Neural progenitor cell (in vitro differentiated cells): ENCODE results near the gene PAX9. TPM values are rescaled to one million over a fixed set of nuclear protein-coding genes. Genes with fewer than 3 reads are reported as not detected.

Source experiments
- DNase-seq: peaks from one replicate; pipeline ENCODE4 v3.0.0-alpha.2; 2016; ENCODE audit warnings: low spot score
- H2AFZ ChIP-seq: fragments of 200-600 bp; sonication (generic); replicated peaks from 2 replicates; pipeline ENCODE4 v1.6.1; 2016; ENCODE audit warnings: antibody characterized with exemption
- H3F3A ChIP-seq: fragments of 200-600 bp; sonication (generic); 2 replicates; pipeline ENCODE4 v1.6.1; 2016; ENCODE audit warnings: antibody characterized with exemption, low read depth
- H3K27ac ChIP-seq: fragments of 200-600 bp; sonication (generic); 2 replicates; pipeline ENCODE4 v1.5.1; 2016; ENCODE audit warnings: mild to moderate bottlenecking
- H3K27me3 ChIP-seq: fragments of 200-600 bp; sonication (generic); 2 replicates; pipeline ENCODE4 v1.6.1; 2016; ENCODE audit warnings: mild to moderate bottlenecking, moderate library complexity
- H3K36me3 ChIP-seq: fragments of 200-600 bp; sonication (generic); 2 replicates; pipeline ENCODE4 v1.5.1; 2016
- H3K4me1 ChIP-seq: fragments of 200-600 bp; sonication (generic); 2 replicates; pipeline ENCODE4 v1.6.1; 2016; ENCODE audit warnings: mixed run types
- H3K4me2 ChIP-seq: fragments of 200-600 bp; sonication (generic); 2 replicates; pipeline ENCODE4 v1.6.1; 2016
- H3K4me3 ChIP-seq: fragments of 200-600 bp; sonication (generic); 2 replicates; pipeline ENCODE4 v1.5.1; 2016
- H3K79me2 ChIP-seq: fragments of 200-600 bp; sonication (generic); 2 replicates; pipeline ENCODE4 v1.6.1; 2016; ENCODE audit warnings: low read depth
- H3K9ac ChIP-seq: fragments of 200-600 bp; sonication (generic); 2 replicates; pipeline ENCODE4 v1.6.1; 2016
- H3K9me3 ChIP-seq: fragments of 200-600 bp; sonication (generic); 2 replicates; pipeline ENCODE4 v1.5.1; 2016; ENCODE audit warnings: low read depth
- H4K20me1 ChIP-seq: fragments of 200-600 bp; sonication (generic); 2 replicates; pipeline ENCODE4 v1.6.1; 2016; ENCODE audit warnings: low read depth
- H3K27ac Mint-ChIP-seq: 3 replicates; pipeline ENCODE4 v1.8.0; 2021; ENCODE audit warnings: mixed read lengths
- H3K27me3 Mint-ChIP-seq: 2 replicates; pipeline ENCODE4 v1.8.0; 2022; ENCODE audit warnings: low read depth, mild to moderate bottlenecking, inconsistent platforms, moderate library complexity, mixed read lengths; ENCODE audit not compliant: insufficient read depth
- H3K36me3 Mint-ChIP-seq: 3 replicates; pipeline ENCODE4 v1.8.0; 2021; ENCODE audit warnings: mixed read lengths
- H3K4me1 Mint-ChIP-seq: 3 replicates; pipeline ENCODE4 v1.8.0; 2021; ENCODE audit warnings: mixed read lengths
- H3K4me3 Mint-ChIP-seq: 3 replicates; pipeline ENCODE4 v1.8.0; 2021; ENCODE audit warnings: mild to moderate bottlenecking, moderate library complexity, mixed read lengths
- H3K9me3 Mint-ChIP-seq: 3 replicates; pipeline ENCODE4 v1.8.0; 2020; ENCODE audit warnings: mixed read lengths
- EZH2 ChIP-seq: fragments of 200-600 bp; sonication (generic); IDR thresholded peaks from 2 replicates; pipeline ENCODE4 v1.6.1; 2017; ENCODE audit warnings: antibody characterized with exemption, mild to moderate bottlenecking, moderate library complexity
- EZH2phosphoT487 ChIP-seq: fragments of 200-600 bp; sonication (generic); IDR thresholded peaks from 2 replicates; pipeline ENCODE4 v1.6.1; 2017; ENCODE audit warnings: antibody characterized with exemption
- total RNA-seq: library from RNA; depleted of rRNA; stranded (reverse); fragments of >200 nt; gene quantifications from 2 replicates; pipeline ENCODE4 v1.2.3, GENCODE V29; 2015; ENCODE audit warnings: low replicate concordance
- TF ChIP-seq, protein P1 (sequence below): fragments of 200-600 bp; sonication (generic); IDR thresholded peaks from 2 replicates; pipeline ENCODE4 v1.5.1; 2017; ENCODE audit warnings: antibody characterized with exemption, mild to moderate bottlenecking

The PAX9 gene
- total RNA-seq, 1 donor from 2014 or later = not detected

GRCh38 chr14:36663404-36664321, 2.0 kb downstream of the PAX9 start:
- Histone ChIP-seq H2AFZ (no peak overlapping the region), H3K27ac (no peak overlapping the region), H3K4me2 (peak overlapping the region; percentile 74), H3F3A (peaks cover 13% of the 10 kb centered on the region), H3K27me3 (peaks cover 100% of the 10 kb centered on the region), H3K9me3 (no peaks in the 10 kb centered on the region), H3K4me3 (no peak overlapping the region), H4K20me1 (peaks cover 97% of the 10 kb centered on the region), H3K4me1 (peaks cover 9% of the 10 kb centered on the region), H3K9ac (no peak overlapping the region), H3K79me2 (no peaks in the 10 kb centered on the region), H3K36me3 (no peaks in the 10 kb centered on the region)
- Mint-ChIP-seq H3K27me3 (peaks cover 95% of the 10 kb centered on the region), H3K36me3 (no peaks in the 10 kb centered on the region), H3K4me3 (peak overlapping the region; percentile 73), H3K27ac (no peak overlapping the region), H3K4me1 (peaks cover 26% of the 10 kb centered on the region), H3K9me3 (peaks cover 2% of the 10 kb centered on the region)
- peak; percentile 72 for DNase-seq
- peak; percentile 82 for TF ChIP-seq EZH2
- TF ChIP-seq, protein P1, sequence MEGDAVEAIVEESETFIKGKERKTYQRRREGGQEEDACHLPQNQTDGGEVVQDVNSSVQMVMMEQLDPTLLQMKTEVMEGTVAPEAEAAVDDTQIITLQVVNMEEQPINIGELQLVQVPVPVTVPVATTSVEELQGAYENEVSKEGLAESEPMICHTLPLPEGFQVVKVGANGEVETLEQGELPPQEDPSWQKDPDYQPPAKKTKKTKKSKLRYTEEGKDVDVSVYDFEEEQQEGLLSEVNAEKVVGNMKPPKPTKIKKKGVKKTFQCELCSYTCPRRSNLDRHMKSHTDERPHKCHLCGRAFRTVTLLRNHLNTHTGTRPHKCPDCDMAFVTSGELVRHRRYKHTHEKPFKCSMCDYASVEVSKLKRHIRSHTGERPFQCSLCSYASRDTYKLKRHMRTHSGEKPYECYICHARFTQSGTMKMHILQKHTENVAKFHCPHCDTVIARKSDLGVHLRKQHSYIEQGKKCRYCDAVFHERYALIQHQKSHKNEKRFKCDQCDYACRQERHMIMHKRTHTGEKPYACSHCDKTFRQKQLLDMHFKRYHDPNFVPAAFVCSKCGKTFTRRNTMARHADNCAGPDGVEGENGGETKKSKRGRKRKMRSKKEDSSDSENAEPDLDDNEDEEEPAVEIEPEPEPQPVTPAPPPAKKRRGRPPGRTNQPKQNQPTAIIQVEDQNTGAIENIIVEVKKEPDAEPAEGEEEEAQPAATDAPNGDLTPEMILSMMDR = no peak
- TF ChIP-seq EZH2phosphoT487 = peak; percentile 77

- Mint-ChIP-seq H3K4me3 (peak overlapping the region; percentile 16), H3K27ac (no peak overlapping the region), H3K4me1 (peaks cover 23% of the 10 kb centered on the region), H3K36me3 (no peaks in the 10 kb centered on the region), H3K27me3 (peaks cover 86% of the 10 kb centered on the region), H3K9me3 (peaks cover 2% of the 10 kb centered on the region)
- Histone ChIP-seq H3K27me3 (peaks cover 100% of the 10 kb centered on the region), H2AFZ (no peak overlapping the region), H3K9me3 (no peaks in the 10 kb centered on the region), H3K79me2 (no peaks in the 10 kb centered on the region), H4K20me1 (peaks cover 92% of the 10 kb centered on the region), H3K4me1 (peaks cover 9% of the 10 kb centered on the region), H3F3A (peaks cover 13% of the 10 kb centered on the region), H3K4me2 (no peak overlapping the region), H3K4me3 (no peak overlapping the region), H3K27ac (no peak overlapping the region), H3K36me3 (no peaks in the 10 kb centered on the region), H3K9ac (no peak overlapping the region)
- DNase-seq = no peak
- TF ChIP-seq EZH2 (peak; percentile 78), EZH2phosphoT487 (peak; percentile 17)
- TF ChIP-seq, protein P1 = no peak
These were observed 2.9 kb downstream of the PAX9 start for GRCh38 chr14:36664322-36665193.

- Histone ChIP-seq H3F3A (peaks cover 13% of the 10 kb centered on the region), H3K27ac (no peak overlapping the region), H2AFZ (no peak overlapping the region), H3K36me3 (no peaks in the 10 kb centered on the region), H3K4me1 (peaks cover 9% of the 10 kb centered on the region), H3K27me3 (peaks cover 100% of the 10 kb centered on the region), H3K9me3 (no peaks in the 10 kb centered on the region), H3K4me2 (peak overlapping the region; percentile 77), H3K4me3 (peak overlapping the region; percentile 42), H3K9ac (no peak overlapping the region), H3K79me2 (no peaks in the 10 kb centered on the region), H4K20me1 (peaks cover 79% of the 10 kb centered on the region)
- no peak overlapping the region for H3K27ac Mint-ChIP-seq
- H3K4me1 Mint-ChIP-seq = peaks cover 23% of the 10 kb centered on the region
- no peaks in the 10 kb centered on the region for H3K36me3 Mint-ChIP-seq
- peaks cover 2% of the 10 kb centered on the region for H3K9me3 Mint-ChIP-seq
- no peak for TF ChIP-seq EZH2phosphoT487
- no peak for TF ChIP-seq EZH2
- TF ChIP-seq, protein P1 = no peak
- no peak for DNase-seq
- H3K4me3 Mint-ChIP-seq = no peak overlapping the region
- H3K27me3 Mint-ChIP-seq = peaks cover 75% of the 10 kb centered on the region
These were observed 4.3 kb downstream of the PAX9 start for GRCh38 chr14:36665887-36666415.
